NOMO-1 treated with DMSO at 0.1 percent for 48 hours (cell line): ENCODE measurements around the gene ELMO1.

Experiments used
- DNase-seq: peaks from one replicate; lab custom pipeline; 2025; ENCODE audit not compliant: unreplicated experiment; lab: John Stamatoyannopoulos, UW

Gene ELMO1

GRCh38 chr7:36865019-36865418 is 583.6 kb downstream of the ELMO1 start:
- DNase-seq = no peak

GRCh38 chr7:36863901-36864701 is 584.6 kb downstream of the ELMO1 start:
- no peak for DNase-seq

- no peak for DNase-seq
These were observed 585.8 kb downstream of the ELMO1 start for GRCh38 chr7:36862771-36863261.

GRCh38 chr7:36861656-36862055 is 587.0 kb downstream of the ELMO1 start:
- DNase-seq = no peak

GRCh38 chr7:36860681-36861080 is 588.0 kb downstream of the ELMO1 start:
- no peak for DNase-seq

- no peak for DNase-seq
These were observed 593.3 kb downstream of the ELMO1 start for GRCh38 chr7:36855330-36855729.

- DNase-seq = no peak
These were observed 594.0 kb downstream of the ELMO1 start for GRCh38 chr7:36854652-36855051.

- no peak for DNase-seq
These were observed 595.7 kb downstream of the ELMO1 start for GRCh38 chr7:36852931-36853330.

- no peak for DNase-seq
These were observed 596.6 kb downstream of the ELMO1 start for GRCh38 chr7:36852017-36852416.

- no peak for DNase-seq
These were observed 597.3 kb downstream of the ELMO1 start for GRCh38 chr7:36851382-36851781.

- DNase-seq = no peak
These were observed 600.7 kb downstream of the ELMO1 start for GRCh38 chr7:36847946-36848345.

- DNase-seq = no peak
These were observed 604.3 kb downstream of the ELMO1 start for GRCh38 chr7:36844374-36844773.

- no peak for DNase-seq
These were observed 607.8 kb downstream of the ELMO1 start for GRCh38 chr7:36840904-36841303.

GRCh38 chr7:36838616-36839225 is 609.9 kb downstream of the ELMO1 start:
- DNase-seq = no peak

GRCh38 chr7:36831049-36831448 is 617.6 kb downstream of the ELMO1 start:
- DNase-seq = no peak

GRCh38 chr7:36827726-36828703 is 620.6 kb downstream of the ELMO1 start:
- DNase-seq = no peak

- no peak for DNase-seq
These were observed 623.2 kb downstream of the ELMO1 start for GRCh38 chr7:36825501-36825900.

- no peak for DNase-seq
These were observed 625.3 kb downstream of the ELMO1 start for GRCh38 chr7:36823353-36823752.

- no peak for DNase-seq
These were observed 627.0 kb downstream of the ELMO1 start for GRCh38 chr7:36821617-36822016.

GRCh38 chr7:36820527-36821170 is 628.0 kb downstream of the ELMO1 start:
- DNase-seq = no peak

GRCh38 chr7:36819639-36820038 is 629.0 kb downstream of the ELMO1 start:
- no peak for DNase-seq
